Neutrophil (primary cell): Measurements from ENCODE around the gene SMIM28.

Experiments used
- H3K27ac ChIP-seq: fragments of 200-600 bp; sonication (generic); 2 replicates; pipeline ENCODE4 v1.5.1; 2016; ENCODE audit warnings: mild to moderate bottlenecking, moderate library complexity
- H3K27me3 ChIP-seq: fragments of 200-600 bp; sonication (generic); 2 replicates; pipeline ENCODE4 v1.6.0; 2016; ENCODE audit warnings: mild to moderate bottlenecking
- H3K36me3 ChIP-seq: fragments of 200-600 bp; sonication (generic); 2 replicates; pipeline ENCODE4 v1.5.1; 2017
- H3K4me1 ChIP-seq, 2 experiments: fragments of 200-600 bp in 1 of 2; sonication (generic) in 1 of 2; 1 replicate in 1 of 2; 2 replicates in 1 of 2; pipeline versions ENCODE4 v1.5.1 to v1.6.1; 2013 to 2016; ENCODE audit warnings: low read depth in 1 of 2, low read length in 1 of 2, mild to moderate bottlenecking in 1 of 2, moderate library complexity in 1 of 2; ENCODE audit not compliant: control insufficient read depth in 1 of 2, insufficient read depth in 1 of 2
- H3K4me3 ChIP-seq, 2 experiments: fragments of 200-600 bp in 1 of 2; sonication (generic) in 1 of 2; 1 replicate in 1 of 2; 2 replicates in 1 of 2; pipeline ENCODE4 v1.5.1; 2013 to 2016; ENCODE audit warnings: low read depth in 1 of 2, low read length in 1 of 2, mild to moderate bottlenecking in 1 of 2, moderate library complexity in 1 of 2
- H3K9me3 ChIP-seq: fragments of 200-600 bp; sonication (generic); 2 replicates; pipeline ENCODE4 v1.5.1; 2016
- CTCF ChIP-seq: fragments of 200-600 bp; sonication (generic); IDR thresholded peaks from 2 replicates; pipeline ENCODE4 v1.5.1; 2016; ENCODE audit warnings: antibody characterized with exemption

The SMIM28 gene

DNA sequence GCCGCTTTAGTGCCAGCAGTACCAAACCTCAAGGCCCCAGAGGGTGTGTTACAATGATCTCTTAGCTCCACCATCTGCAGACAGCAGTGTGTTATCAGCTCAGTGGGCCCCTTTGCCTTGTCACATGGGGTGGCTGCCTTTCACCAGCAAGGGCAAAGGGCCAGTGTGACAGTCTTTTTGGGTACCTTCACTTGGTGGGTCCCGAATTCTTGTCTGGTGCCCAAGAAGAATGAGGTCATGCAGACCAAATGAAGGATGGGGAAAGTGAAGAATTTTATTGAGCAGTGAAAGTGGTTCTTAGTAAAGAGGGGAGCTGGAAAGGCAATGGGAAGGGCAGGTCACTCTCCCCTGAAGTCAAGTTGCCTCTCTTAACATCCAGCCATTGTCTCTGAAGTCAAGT is 2.9 kb upstream of the SMIM28 start:
- H3K4me1 ChIP-seq, result no peaks in the 10 kb centered on the region
- H3K27ac ChIP-seq, result no peak overlapping the region
- H3K36me3 ChIP-seq, result no peaks in the 10 kb centered on the region
- H3K27me3 ChIP-seq, result peaks cover 10% of the 10 kb centered on the region
- no peaks in the 10 kb centered on the region for H3K9me3 ChIP-seq
- H3K4me3 ChIP-seq, result no peak overlapping the region
- no peak for TF ChIP-seq CTCF

DNA sequence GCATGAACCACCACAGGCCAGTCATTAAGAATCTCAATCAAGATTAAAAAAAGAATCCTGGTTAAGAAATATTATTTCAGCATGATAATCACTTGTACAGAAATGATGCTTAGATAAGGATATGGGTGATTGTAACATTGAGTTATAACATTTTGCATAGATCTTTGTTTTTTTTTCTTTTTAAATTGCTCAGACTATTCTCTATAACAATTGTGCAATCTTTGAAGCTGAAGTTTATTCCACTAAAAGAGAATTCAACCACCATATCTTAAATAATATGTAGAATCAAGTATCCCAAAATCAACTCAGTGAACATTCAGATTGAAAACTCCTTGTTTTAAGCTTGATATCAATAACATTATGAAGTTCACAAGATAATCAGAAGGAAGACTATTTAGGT is 663 bp upstream of the SMIM28 start:
- TF ChIP-seq CTCF, result no peak

GRCh38 chr6:138378463-138378862 is 758 bp downstream of the SMIM28 start:
- no peaks in the 10 kb centered on the region for H3K4me1 ChIP-seq
- no peak overlapping the region for H3K27ac ChIP-seq
- no peaks in the 10 kb centered on the region for H3K36me3 ChIP-seq
- no peak overlapping the region for H3K4me3 ChIP-seq
- no peaks in the 10 kb centered on the region for H3K27me3 ChIP-seq
- no peak for TF ChIP-seq CTCF
- H3K9me3 ChIP-seq, result no peaks in the 10 kb centered on the region

More for the DNA sequence above, 663 bp upstream of the SMIM28 start:
- no peak overlapping the region for H3K27ac ChIP-seq
- H3K27me3 ChIP-seq, result no peaks in the 10 kb centered on the region
- no peaks in the 10 kb centered on the region for H3K9me3 ChIP-seq
- no peaks in the 10 kb centered on the region for H3K4me1 ChIP-seq
- H3K36me3 ChIP-seq, result no peaks in the 10 kb centered on the region
- no peak overlapping the region for H3K4me3 ChIP-seq

GRCh38 chr6:138382498-138383265 is 5.0 kb downstream of the SMIM28 start:
- Histone ChIP-seq H3K4me1 (no peaks in the 10 kb centered on the region), H3K27me3 (no peaks in the 10 kb centered on the region), H3K9me3 (no peaks in the 10 kb centered on the region), H3K36me3 (no peaks in the 10 kb centered on the region), H3K4me3 (no peak overlapping the region), H3K27ac (no peak overlapping the region)
- TF ChIP-seq CTCF, result no peak

- Histone ChIP-seq H3K9me3 (no peaks in the 10 kb centered on the region), H3K4me3 (no peak overlapping the region), H3K27ac (no peak overlapping the region), H3K36me3 (no peaks in the 10 kb centered on the region), H3K4me1 (no peaks in the 10 kb centered on the region), H3K27me3 (no peaks in the 10 kb centered on the region)
- TF ChIP-seq CTCF, result no peak
Observed at GRCh38 chr6:138383776-138384175, 6.1 kb downstream of the SMIM28 start.
